ENCODE measurements around the gene DDX20. TPM values are rescaled to one million over a fixed set of nuclear protein-coding genes. Genes with fewer than 3 reads are reported as not detected.

DDX20 gene
- total and polyA plus RNA-seq, 5 experiments from 2014 or later, result 8.0 to 24.2 (median 12.7) TPM

- no peak overlapping the region for H3K4me3 Mint-ChIP-seq
- peak overlapping the region in 5 of 10 donors; percentile 5 to 63 (median 28) for H3K27ac Mint-ChIP-seq
- ATAC-seq (no peak), DNase-seq (no peak)
- H3K9me3 Mint-ChIP-seq, result no peaks in the 10 kb centered on the region
- H3K4me1 Mint-ChIP-seq, result peaks cover 15 to 27% (median 20%) of the 10 kb centered on the region in 4 donors
- POLR2A ChIA-PET, result no interaction called here
- no peaks in the 10 kb centered on the region for H3K27me3 Mint-ChIP-seq
- H3K36me3 Mint-ChIP-seq, result no peaks in the 10 kb centered on the region
Observed at GRCh38 chr1:111723871-111724270, 31.8 kb upstream of the DDX20 start.

GRCh38 chr1:111725192-111725591, 30.5 kb upstream of the DDX20 start:
- ATAC-seq, result no peak
- POLR2A ChIA-PET, result no interaction called here
- peak overlapping the region in 1 of 10 donors; percentile 2 for H3K27ac Mint-ChIP-seq
- no peaks in the 10 kb centered on the region for H3K36me3 Mint-ChIP-seq
- no peaks in the 10 kb centered on the region for H3K9me3 Mint-ChIP-seq
- no peak for DNase-seq
- H3K4me3 Mint-ChIP-seq, result no peak overlapping the region
- H3K4me1 Mint-ChIP-seq, result peaks cover 15 to 21% (median 18%) of the 10 kb centered on the region in 4 donors
- no peaks in the 10 kb centered on the region for H3K27me3 Mint-ChIP-seq

GRCh38 chr1:111727056-111727455, 28.6 kb upstream of the DDX20 start:
- Mint-ChIP-seq H3K4me3 (no peak overlapping the region), H3K4me1 (peaks cover 9 to 16% (median 15%) of the 10 kb centered on the region in 4 donors), H3K27ac (peak overlapping the region in 1 of 10 donors; percentile 22), H3K27me3 (no peaks in the 10 kb centered on the region), H3K36me3 (no peaks in the 10 kb centered on the region), H3K9me3 (no peaks in the 10 kb centered on the region)
- ATAC-seq (no peak), DNase-seq (no peak)
- POLR2A ChIA-PET, result no interaction called here

- peaks cover 0 to 10% (median 0%) of the 10 kb centered on the region in 5 donors for H3K27me3 Mint-ChIP-seq
- H3K4me3 Mint-ChIP-seq, result no peak overlapping the region
- no peak overlapping the region for H3K27ac Mint-ChIP-seq
- POLR2A ChIA-PET, result no interaction called here
- ATAC-seq (no peak), DNase-seq (no peak)
- H3K4me1 Mint-ChIP-seq, result peaks cover 0 to 5% (median 2%) of the 10 kb centered on the region in 4 donors
- H3K9me3 Mint-ChIP-seq, result no peaks in the 10 kb centered on the region
- H3K36me3 Mint-ChIP-seq, result no peaks in the 10 kb centered on the region
Observed at GRCh38 chr1:111729271-111729921, 26.3 kb upstream of the DDX20 start.

GRCh38 chr1:111729946-111730681, 25.6 kb upstream of the DDX20 start:
- DNase-seq (no peak), ATAC-seq (no peak)
- POLR2A ChIA-PET, result no interaction called here
- Mint-ChIP-seq H3K4me3 (no peak overlapping the region), H3K36me3 (no peaks in the 10 kb centered on the region), H3K9me3 (no peaks in the 10 kb centered on the region), H3K27me3 (peaks cover 0 to 10% (median 0%) of the 10 kb centered on the region in 5 donors), H3K27ac (peak overlapping the region in 2 of 10 donors; percentile 23 to 26), H3K4me1 (peaks cover 0 to 5% (median 2%) of the 10 kb centered on the region in 4 donors)

- no peaks in the 10 kb centered on the region for H3K36me3 Mint-ChIP-seq
- POLR2A ChIA-PET, result no interaction called here
- H3K9me3 Mint-ChIP-seq, result no peaks in the 10 kb centered on the region
Observed at GRCh38 chr1:111730706-111731105, 25.0 kb upstream of the DDX20 start.

GRCh38 chr1:111731956-111732355, 23.7 kb upstream of the DDX20 start:
- no peak overlapping the region for H3K27ac Mint-ChIP-seq
- POLR2A ChIA-PET, result no interaction called here
- DNase-seq (no peak), ATAC-seq (no peak)
- no peaks in the 10 kb centered on the region for H3K9me3 Mint-ChIP-seq
- H3K4me3 Mint-ChIP-seq, result no peak overlapping the region
- no peaks in the 10 kb centered on the region for H3K36me3 Mint-ChIP-seq
- H3K4me1 Mint-ChIP-seq, result peaks cover 0 to 5% (median under 1%) of the 10 kb centered on the region in 4 donors
- peaks cover 0 to 10% (median 0%) of the 10 kb centered on the region in 5 donors for H3K27me3 Mint-ChIP-seq

More at GRCh38 chr1:111730706-111731105, 25.0 kb upstream of the DDX20 start:
- peak overlapping the region in 1 of 10 donors; percentile 26 for H3K27ac Mint-ChIP-seq
- DNase-seq (no peak), ATAC-seq (no peak)
- H3K4me1 Mint-ChIP-seq, result peaks cover 0 to 5% (median under 1%) of the 10 kb centered on the region in 4 donors
- H3K27me3 Mint-ChIP-seq, result peaks cover 0 to 10% (median 0%) of the 10 kb centered on the region in 5 donors
- H3K4me3 Mint-ChIP-seq, result no peak overlapping the region

GRCh38 chr1:111732718-111733117, 23.0 kb upstream of the DDX20 start:
- Mint-ChIP-seq H3K36me3 (no peaks in the 10 kb centered on the region), H3K27me3 (peaks cover 0 to 17% (median 4%) of the 10 kb centered on the region in 5 donors), H3K9me3 (no peaks in the 10 kb centered on the region), H3K27ac (peak overlapping the region in 1 of 10 donors; percentile 4), H3K4me1 (peaks cover 2 to 11% (median 5%) of the 10 kb centered on the region in 4 donors), H3K4me3 (no peak overlapping the region)
- POLR2A ChIA-PET, result no interaction called here
- ATAC-seq, result no peak
- no peak for DNase-seq

- peak overlapping the region in 1 of 10 donors; percentile 11 for H3K4me3 Mint-ChIP-seq
- POLR2A ChIA-PET, result no interaction called here
- H3K36me3 Mint-ChIP-seq, result no peaks in the 10 kb centered on the region
- H3K27ac Mint-ChIP-seq, result no peak overlapping the region
- H3K9me3 Mint-ChIP-seq, result no peaks in the 10 kb centered on the region
- DNase-seq (no peak), ATAC-seq (no peak)
- H3K4me1 Mint-ChIP-seq, result peaks cover 7 to 15% (median 9%) of the 10 kb centered on the region in 4 donors
- H3K27me3 Mint-ChIP-seq, result peaks cover 0 to 23% (median 6%) of the 10 kb centered on the region in 5 donors
Observed at GRCh38 chr1:111733183-111733991, 22.3 kb upstream of the DDX20 start.

- ATAC-seq, result no peak
- Mint-ChIP-seq H3K9me3 (no peaks in the 10 kb centered on the region), H3K27ac (no peak overlapping the region), H3K4me1 (peaks cover 11 to 18% (median 13%) of the 10 kb centered on the region in 4 donors), H3K36me3 (no peaks in the 10 kb centered on the region), H3K4me3 (peak overlapping the region in 1 of 10 donors; percentile 11), H3K27me3 (peaks cover 2 to 28% (median 7%) of the 10 kb centered on the region in 5 donors)
- POLR2A ChIA-PET, result no interaction called here
- no peak for DNase-seq
Observed at GRCh38 chr1:111733992-111734341, 21.7 kb upstream of the DDX20 start.

- POLR2A ChIA-PET, result no interaction called here
- H3K9me3 Mint-ChIP-seq, result no peaks in the 10 kb centered on the region
- DNase-seq, result no peak
- H3K36me3 Mint-ChIP-seq, result no peaks in the 10 kb centered on the region
- H3K27me3 Mint-ChIP-seq, result peaks cover 2 to 29% (median 7%) of the 10 kb centered on the region in 5 donors
- ATAC-seq, result no peak
- H3K27ac Mint-ChIP-seq, result no peak overlapping the region
- H3K4me3 Mint-ChIP-seq, result no peak overlapping the region
- H3K4me1 Mint-ChIP-seq, result peaks cover 11 to 18% (median 14%) of the 10 kb centered on the region in 4 donors
Observed at GRCh38 chr1:111734426-111734825, 21.3 kb upstream of the DDX20 start.

GRCh38 chr1:111734856-111735255, 20.8 kb upstream of the DDX20 start:
- POLR2A ChIA-PET, result no interaction called here
- ATAC-seq, result no peak
- Mint-ChIP-seq H3K4me1 (peaks cover 12 to 21% (median 16%) of the 10 kb centered on the region in 4 donors), H3K4me3 (no peak overlapping the region), H3K27ac (no peak overlapping the region), H3K36me3 (no peaks in the 10 kb centered on the region), H3K27me3 (peaks cover 4 to 33% (median 8%) of the 10 kb centered on the region in 5 donors), H3K9me3 (no peaks in the 10 kb centered on the region)
- DNase-seq, result no peak

- peaks cover 14 to 26% (median 18%) of the 10 kb centered on the region in 4 donors for H3K4me1 Mint-ChIP-seq
- DNase-seq (no peak), ATAC-seq (no peak)
- H3K4me3 Mint-ChIP-seq, result no peak overlapping the region
- H3K27ac Mint-ChIP-seq, result no peak overlapping the region
- no peaks in the 10 kb centered on the region for H3K36me3 Mint-ChIP-seq
- POLR2A ChIA-PET, result no interaction called here
- peaks cover 6 to 38% (median 9%) of the 10 kb centered on the region in 5 donors for H3K27me3 Mint-ChIP-seq
- no peaks in the 10 kb centered on the region for H3K9me3 Mint-ChIP-seq
Observed at GRCh38 chr1:111735321-111735720, 20.4 kb upstream of the DDX20 start.

All from naive thymus-derived CD8-positive, alpha-beta T cell (primary cell).